HS-5 (cell line): ENCODE results near the gene BMPR2.
"Not testable (repeated sequence)": the region's sequence is repeated elsewhere in the genome, so short reads cannot be mapped to it uniquely, and the experiment has no call there.

ENCODE experiments used
- DNase-seq: peaks from one replicate; pipeline ENCODE4 v3.0.0-alpha.2; 2012; ENCODE audit warnings: low read depth

Gene BMPR2

DNA sequence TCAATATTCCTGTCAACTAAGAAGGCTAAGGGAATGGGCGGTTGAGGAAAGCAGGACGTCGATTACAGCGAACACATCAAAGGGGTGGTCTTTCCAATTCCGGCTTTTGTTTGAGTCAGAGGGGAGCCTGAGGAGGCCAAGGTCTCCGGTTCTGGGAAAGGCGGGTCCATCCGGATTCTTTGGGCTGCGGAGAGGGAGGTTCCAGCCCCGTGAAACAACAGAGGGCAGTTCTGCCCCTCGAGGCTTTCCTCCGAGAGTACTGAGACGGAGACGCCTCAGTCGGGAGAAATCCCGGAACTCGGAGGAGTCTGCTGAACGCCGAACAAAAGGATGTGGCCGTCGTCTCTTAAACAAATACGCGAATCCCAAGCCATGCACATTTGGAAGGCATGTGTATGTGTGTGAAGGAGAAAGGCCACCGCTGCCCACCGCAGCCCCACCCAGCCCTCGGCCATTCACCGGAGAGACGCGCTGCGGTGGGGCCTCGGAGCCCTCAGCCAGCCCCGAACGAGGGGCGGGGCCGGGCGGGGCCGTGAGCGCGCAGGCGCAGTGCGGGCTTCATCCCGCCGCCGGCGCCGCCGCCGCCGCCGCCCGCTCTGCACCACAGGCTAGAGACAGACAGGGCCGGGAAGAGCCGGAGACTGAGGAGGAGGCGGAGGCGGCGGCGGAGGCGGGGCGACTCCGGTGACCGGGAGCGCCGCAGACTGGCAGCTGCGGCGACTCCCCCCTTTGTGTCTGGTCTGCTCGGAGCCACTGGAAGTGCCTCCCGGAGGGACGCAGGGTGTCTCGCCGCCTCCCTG, at the start of gene BMPR2:
Gene BMPR2, plus strand, starts transcription at position 719 of the 800 bp plus-strand sequence. CDS start 1,148 bp downstream, outside the sequence.
- DNase-seq = peak; percentile 84

GRCh38 chr2:202327858-202328257, 48.3 kb upstream of the BMPR2 start:
- no peak for DNase-seq

- no peak for DNase-seq
Observed at GRCh38 chr2:202335791-202336467, 40.2 kb upstream of the BMPR2 start.

GRCh38 chr2:202337151-202337550, 39.0 kb upstream of the BMPR2 start:
- DNase-seq = no peak

- no peak for DNase-seq
Observed at GRCh38 chr2:202337706-202338346, 38.3 kb upstream of the BMPR2 start.

DNA sequence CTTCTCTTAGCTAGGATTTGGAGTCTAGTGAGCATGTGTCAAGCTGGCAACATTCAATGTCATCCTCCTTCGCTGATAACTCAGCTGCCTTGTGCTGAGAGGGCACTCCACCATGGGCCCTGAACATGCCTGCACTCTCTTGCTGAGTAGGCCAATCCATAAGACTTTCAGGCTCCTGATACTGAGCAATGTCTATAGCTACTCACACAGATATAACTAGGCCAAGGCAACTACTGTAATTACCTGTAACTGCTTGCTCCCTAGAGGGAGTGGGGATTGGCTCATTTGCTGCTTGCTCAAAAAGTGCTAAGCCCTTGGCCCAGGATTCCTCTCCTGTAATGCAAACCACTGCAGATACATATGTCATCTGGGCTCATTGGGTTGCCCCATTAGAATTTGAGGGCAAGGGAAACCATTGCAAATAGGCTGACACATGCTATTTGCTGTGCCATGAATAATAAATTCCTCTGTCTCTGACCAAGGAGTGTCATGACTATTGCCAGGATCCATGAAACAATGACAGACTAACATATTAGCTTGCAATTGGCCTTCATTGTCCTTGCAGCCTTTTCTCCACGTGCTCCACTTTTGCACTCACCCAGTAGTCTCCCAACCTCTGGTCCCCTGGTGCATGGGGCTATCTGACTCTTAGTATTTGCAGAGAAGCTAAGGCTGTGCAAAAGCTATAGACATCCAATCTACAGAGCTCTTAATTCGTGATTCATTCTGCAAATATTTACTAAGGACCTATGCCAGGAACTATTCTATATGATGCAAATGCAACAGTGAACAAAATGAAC, 36.9 kb upstream of the BMPR2 start:
- DNase-seq = peak; percentile 85

GRCh38 chr2:202344178-202344577, 31.9 kb upstream of the BMPR2 start:
- DNase-seq = no peak

DNA sequence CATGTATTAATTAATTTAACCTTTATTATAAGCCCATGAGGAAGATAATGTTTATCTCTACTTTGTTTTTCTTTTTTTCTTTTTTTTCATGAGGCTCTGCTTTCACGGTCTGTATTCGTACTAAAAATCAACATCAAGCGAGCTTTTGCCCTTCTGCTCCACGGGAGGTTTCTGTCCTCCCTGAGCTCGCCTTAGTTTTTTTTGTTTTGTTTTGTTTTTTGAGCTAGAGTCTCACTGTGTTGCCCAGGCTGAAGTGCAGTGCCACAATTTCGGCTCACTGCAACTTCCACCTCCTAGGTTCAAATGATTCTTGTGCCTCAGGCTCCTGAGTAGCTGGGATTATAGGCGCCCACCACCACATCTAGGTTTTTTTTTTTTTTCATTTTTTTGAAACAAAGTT, 29.9 kb upstream of the BMPR2 start:
- DNase-seq = no peak

DNA sequence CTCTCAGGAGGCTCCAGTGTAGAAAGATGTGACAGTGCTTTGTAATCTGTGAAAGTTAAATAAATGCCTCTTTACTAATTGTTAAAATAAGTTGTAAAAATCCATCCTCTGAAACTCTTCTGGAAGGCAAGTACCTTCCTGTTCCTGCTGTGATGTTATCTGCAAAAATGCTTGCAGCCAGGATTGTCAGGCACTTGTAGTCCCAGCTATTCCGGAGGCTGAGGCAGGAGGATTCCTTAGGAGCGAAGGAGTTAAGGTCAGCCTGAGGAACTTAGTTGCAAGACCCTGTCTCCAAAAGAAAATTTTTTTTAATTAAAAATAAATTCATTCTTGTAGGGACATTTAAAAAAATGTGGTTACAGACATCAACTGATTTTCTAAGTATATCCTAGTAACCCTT, 22.7 kb upstream of the BMPR2 start:
- no peak for DNase-seq

DNA sequence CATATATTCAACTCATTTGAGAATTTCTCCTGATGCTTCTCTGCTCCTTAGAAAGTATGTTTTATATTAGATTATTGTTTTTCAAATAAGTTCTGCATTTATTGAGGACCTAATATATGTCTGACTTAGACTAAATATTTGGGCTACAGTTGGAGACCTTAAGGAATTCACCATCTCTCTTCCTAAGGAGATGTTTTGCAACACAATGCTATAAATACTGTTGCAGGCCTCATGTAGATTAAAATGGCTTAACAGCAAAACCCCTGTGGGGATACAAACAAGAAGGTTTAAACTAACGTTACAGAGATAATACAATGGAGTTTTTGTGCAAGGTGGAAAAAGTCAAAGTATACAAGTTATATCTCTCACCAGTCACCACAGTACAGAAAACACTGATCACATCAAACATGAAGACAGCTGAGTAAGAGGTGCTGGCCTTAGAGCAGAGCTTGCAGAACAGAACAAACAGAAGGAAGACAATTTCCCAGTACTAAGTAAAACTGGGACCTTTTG, 20.1 kb upstream of the BMPR2 start:
- DNase-seq = no peak

- not testable (repeated sequence) for DNase-seq
Observed at GRCh38 chr2:202358924-202359323, 17.2 kb upstream of the BMPR2 start.

DNA sequence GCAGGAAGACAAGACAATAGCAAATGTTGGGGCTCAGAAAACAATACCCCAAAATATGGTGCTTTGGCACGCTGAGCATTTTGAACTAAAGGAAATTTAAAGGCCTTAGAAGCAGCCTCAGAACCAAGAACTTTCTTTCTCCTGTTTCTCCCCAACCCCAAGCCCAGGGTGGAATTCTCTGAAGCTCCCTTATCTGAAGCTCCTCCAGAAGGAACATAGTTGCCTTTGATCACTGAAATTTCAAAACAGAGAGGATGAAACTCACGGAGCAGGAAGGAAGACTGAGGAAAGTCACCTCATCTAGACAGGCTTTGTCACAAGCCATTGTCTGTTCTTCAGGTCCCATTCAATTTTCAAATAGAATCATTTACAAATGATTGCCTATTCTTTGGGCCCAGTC, 15.5 kb upstream of the BMPR2 start:
- no peak for DNase-seq

GRCh38 chr2:202361108-202361507, 15.0 kb upstream of the BMPR2 start:
- DNase-seq = no peak

- DNase-seq = no peak
Observed at GRCh38 chr2:202373490-202373889, 2.6 kb upstream of the BMPR2 start.

DNA sequence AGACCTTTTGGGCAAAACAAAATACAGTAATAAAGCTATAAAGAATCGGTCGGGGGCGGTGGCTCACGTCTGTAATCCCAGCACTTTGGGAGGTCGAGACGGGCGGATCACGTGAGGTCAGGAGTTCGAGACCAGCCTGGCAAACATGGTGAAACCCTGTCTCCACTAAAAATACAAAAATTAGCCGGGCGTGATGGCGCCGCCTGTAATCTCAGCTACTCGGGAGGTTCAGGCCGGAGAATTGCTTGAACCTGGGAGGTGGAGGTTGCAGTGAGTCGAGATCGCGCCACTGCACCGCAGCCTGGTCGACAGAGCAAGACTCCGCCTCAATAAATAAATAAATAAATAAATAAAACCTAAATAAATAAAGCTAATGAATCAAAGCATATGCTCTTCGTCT, 1.7 kb upstream of the BMPR2 start:
- DNase-seq = not testable (repeated sequence)

DNA sequence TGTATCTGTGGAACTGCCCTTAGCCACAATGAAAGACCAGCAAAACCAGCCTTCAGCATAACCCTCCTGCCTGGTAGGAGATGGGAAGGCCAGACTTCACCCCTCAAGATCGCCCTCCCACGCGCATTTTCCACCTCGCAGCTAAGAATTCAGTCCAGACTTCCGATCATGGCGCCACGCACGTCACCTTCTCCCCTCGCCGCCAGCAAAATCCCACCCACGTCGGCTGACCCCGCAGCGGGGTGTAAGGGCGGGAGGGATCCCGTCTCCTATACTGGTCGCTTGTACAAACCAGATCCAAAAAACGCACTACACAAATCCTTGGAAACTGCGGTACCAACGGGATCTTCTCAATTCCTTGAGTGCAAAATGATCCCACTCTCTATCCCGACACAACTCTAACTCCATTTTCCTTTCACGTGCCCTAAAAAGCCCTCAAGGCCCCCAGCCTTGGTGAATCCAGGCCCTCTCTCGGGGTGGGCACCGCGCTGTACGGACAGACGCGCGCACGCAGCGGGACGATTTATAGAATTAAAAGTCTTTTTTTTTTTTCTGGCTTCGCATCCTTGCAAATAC, 1.0 kb upstream of the BMPR2 start:
- DNase-seq = peak; percentile 30

GRCh38 chr2:202376460-202377206, 506 bp downstream of the BMPR2 start:
- DNase-seq = peak; percentile 31

DNA sequence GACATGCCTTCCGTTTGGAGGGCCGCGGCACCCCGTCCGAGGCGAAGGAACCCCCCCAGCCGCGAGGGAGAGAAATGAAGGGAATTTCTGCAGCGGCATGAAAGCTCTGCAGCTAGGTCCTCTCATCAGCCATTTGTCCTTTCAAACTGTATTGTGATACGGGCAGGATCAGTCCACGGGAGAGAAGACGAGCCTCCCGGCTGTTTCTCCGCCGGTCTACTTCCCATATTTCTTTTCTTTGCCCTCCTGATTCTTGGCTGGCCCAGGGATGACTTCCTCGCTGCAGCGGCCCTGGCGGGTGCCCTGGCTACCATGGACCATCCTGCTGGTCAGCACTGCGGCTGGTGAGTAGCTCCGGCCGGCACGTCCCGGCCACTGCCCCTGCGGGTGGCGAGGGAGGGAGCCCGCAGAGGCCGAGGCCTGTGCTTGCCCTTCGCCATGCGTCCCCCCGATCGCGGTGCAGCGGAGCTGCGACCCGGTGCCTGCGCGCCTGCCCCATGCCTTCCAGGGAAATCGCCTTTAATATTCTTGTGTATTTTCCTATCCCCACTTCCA, 1.2 kb downstream of the BMPR2 start:
- DNase-seq = no peak

GRCh38 chr2:202378001-202378400, 1.9 kb downstream of the BMPR2 start:
- peak; percentile 28 for DNase-seq

GRCh38 chr2:202378662-202379358, 2.7 kb downstream of the BMPR2 start:
- DNase-seq = no peak
